GM23248 (cell line): ENCODE results near the gene IFT52.

Experiments
- EZH2 ChIP-seq: fragments of 200-600 bp; sonication (generic); IDR thresholded peaks from 2 replicates; pipeline ENCODE4 v1.6.1; 2018; ENCODE audit warnings: antibody characterized with exemption, mild to moderate bottlenecking; ENCODE audit not compliant: insufficient read depth, poor library complexity, severe bottlenecking
- EZH2phosphoT487 ChIP-seq: fragments of 200-600 bp; sonication (generic); IDR thresholded peaks from 2 replicates; pipeline ENCODE4 v1.6.1; 2018; ENCODE audit warnings: antibody characterized with exemption, moderate library complexity, mild to moderate bottlenecking, low read depth; ENCODE audit not compliant: insufficient read depth

GRCh38 chr20:43605715-43606114 lies 15.0 kb downstream of the IFT52 start:
- TF ChIP-seq EZH2 (no peak), EZH2phosphoT487 (no peak)
